Liver (tissue), 3 donors: ENCODE results near the gene ZCCHC14.

Experiments
- CTCF ChIP-seq: fragments of 150-350 bp; IDR thresholded peaks from 2 replicates; pipeline ENCODE4 v1.5.1; 2017; ENCODE audit warnings: improper control_type of control experiment, low read depth, low read length; ENCODE audit not compliant: missing input control
- HNF4G ChIP-seq: IDR thresholded peaks from 2 replicates; pipeline ENCODE4 v1.6.1; 2016; ENCODE audit warnings: antibody characterized with exemption
- MAX ChIP-seq: IDR thresholded peaks from 2 replicates; pipeline ENCODE4 v1.6.1; 2016; ENCODE audit warnings: antibody characterized with exemption
- RAD21 ChIP-seq, 2 donors: IDR thresholded peaks; 2 replicates each; pipeline ENCODE4 v1.6.1; 2016; ENCODE audit warnings: antibody characterized with exemption in 2 of 2, mild to moderate bottlenecking in 2 of 2
- REST ChIP-seq: IDR thresholded peaks from 2 replicates; pipeline ENCODE4 v1.6.1; 2016; ENCODE audit warnings: antibody characterized with exemption, mild to moderate bottlenecking
- SP1 ChIP-seq: IDR thresholded peaks from 2 replicates; pipeline ENCODE4 v1.6.1; 2018; ENCODE audit warnings: antibody characterized with exemption, mild to moderate bottlenecking
- TAF1 ChIP-seq: conservative IDR thresholded peaks from 2 replicates; pipeline ENCODE4 v1.6.1; 2016; ENCODE audit warnings: antibody characterized with exemption, mild to moderate bottlenecking
- YY1 ChIP-seq: IDR thresholded peaks from 2 replicates; pipeline ENCODE4 v1.6.1; 2016; ENCODE audit warnings: antibody characterized with exemption, mild to moderate bottlenecking
- ZBTB33 ChIP-seq: IDR thresholded peaks from 2 replicates; pipeline ENCODE4 v1.6.1; 2016; ENCODE audit warnings: antibody characterized with exemption
- donor health status: healthy.
- donor health status: healthy.

- TF ChIP-seq TAF1 (no peak), CTCF (no peak), YY1 (no peak), ZBTB33 (no peak), MAX (no peak), REST (no peak), RAD21 (IDR thresholded peaks at IDR 0.05) (no peak), SP1 (no peak), HNF4G (no peak)
These were observed 111.9 kb downstream of the ZCCHC14 start for GRCh38 chr16:87380881-87381280.
